H1 (cell line): Measurements from ENCODE around the gene PDE4D. TPM values are rescaled to one million over a fixed set of nuclear protein-coding genes. Genes with fewer than 3 reads are reported as not detected.

Experiments used
- CTCF ChIA-PET: fragments of 300-600 bp; sonication (Branson Sonifier 250); formaldehyde crosslinking; loops from one replicate; lab custom pipeline; 2021; ENCODE audit not compliant: partially characterized antibody; lab: Charles Lee
- POLR2A ChIA-PET: fragments of 300-600 bp; sonication (Branson Sonifier 250); formaldehyde crosslinking; loops from one replicate; lab custom pipeline; 2021; ENCODE audit warnings: inconsistent platforms; ENCODE audit not compliant: partially characterized antibody; lab: Charles Lee
- DNase-seq, 2 experiments: peaks; one replicate each; pipeline versions ENCODE4 v3.0.0 to v3.0.0-alpha.2; 2010 to 2022; ENCODE audit warnings: low spot score in 2 of 2, low read depth in 1 of 2, mixed read lengths in 1 of 2
- FAIRE-seq: peaks from 2 replicates; lab custom pipeline; 2011; peaks lifted over from hg19 to GRCh38; lab: Jason Lieb, UNC
- H2AFZ ChIP-seq: 2 replicates; pipeline ENCODE4 v1.8.1; 2012; ENCODE audit warnings: low read length, inconsistent platforms
- H2AK5ac ChIP-seq: 2 replicates; pipeline ENCODE4 v1.6.1; 2013; ENCODE audit warnings: low read depth, low read length
- H2BK120ac ChIP-seq: replicated peaks from 2 replicates; pipeline ENCODE3; 2013; ENCODE audit warnings: low read depth, low read length, inconsistent platforms
- H2BK12ac ChIP-seq: 2 replicates; pipeline ENCODE4 v1.6.1; 2013; ENCODE audit warnings: low read depth, low read length
- H2BK15ac ChIP-seq: 2 replicates; pipeline ENCODE4 v1.6.1; 2013; ENCODE audit warnings: low read length
- H2BK20ac ChIP-seq: 2 replicates; pipeline ENCODE4 v1.6.1; 2013; ENCODE audit warnings: low read length
- H2BK5ac ChIP-seq: 2 replicates; pipeline ENCODE4 v1.6.1; 2013; ENCODE audit warnings: low read depth, low read length
- H3K14ac ChIP-seq: 2 replicates; pipeline ENCODE4 v1.6.1; 2013; ENCODE audit warnings: inconsistent platforms; ENCODE audit not compliant: insufficient read length
- H3K18ac ChIP-seq: 2 replicates; pipeline ENCODE4 v1.6.1; 2013; ENCODE audit warnings: low read length; ENCODE audit errors: extremely low read depth
- H3K23ac ChIP-seq: 2 replicates; pipeline ENCODE4 v1.6.1; 2013; ENCODE audit warnings: inconsistent platforms; ENCODE audit not compliant: insufficient read length
- H3K23me2 ChIP-seq: 2 replicates; pipeline ENCODE4 v1.6.1; 2013; ENCODE audit warnings: low read depth, low read length
- H3K27ac ChIP-seq: 2 replicates; pipeline ENCODE4 v1.6.1; 2011; ENCODE audit warnings: low read depth, low read length, inconsistent platforms
- H3K27me3 ChIP-seq, 4 experiments: replicated peaks in 1 of 4; 1 replicate in 1 of 4; 2 replicates in 3 of 4; pipeline versions ENCODE4 v1.6.1 to v1.8.1; 2011 to 2013; ENCODE audit warnings: low read length in 3 of 4, mild to moderate bottlenecking in 3 of 4, inconsistent platforms in 2 of 4, mixed read lengths in 2 of 4, moderate library complexity in 1 of 4; ENCODE audit not compliant: control insufficient read depth in 3 of 4, insufficient read depth in 3 of 4; ENCODE audit errors: extremely low read depth in 1 of 4
- H3K36me3 ChIP-seq, 4 experiments: 2 replicates each; pipeline versions ENCODE4 v1.6.1 to v1.8.1; 2011 to 2013; ENCODE audit warnings: mild to moderate bottlenecking in 4 of 4, low read length in 3 of 4, moderate library complexity in 2 of 4, control low read depth in 1 of 4, inconsistent platforms in 1 of 4; ENCODE audit not compliant: insufficient read depth in 4 of 4, control insufficient read depth in 2 of 4
- H3K4ac ChIP-seq: replicated peaks from 2 replicates; pipeline ENCODE3; 2013; ENCODE audit warnings: low read length, low read depth, mixed read lengths, inconsistent platforms; ENCODE audit not compliant: insufficient read length
- H3K4me1 ChIP-seq, 4 experiments: replicated peaks in 1 of 4; 1 replicate in 1 of 4; 2 replicates in 3 of 4; pipeline versions ENCODE4 v1.6.1 to v1.8.1; 2011 to 2013; ENCODE audit warnings: low read length in 3 of 4, inconsistent platforms in 2 of 4, mixed read lengths in 1 of 4; ENCODE audit not compliant: insufficient read depth in 4 of 4, control insufficient read depth in 3 of 4
- H3K4me2 ChIP-seq, 2 experiments: 2 replicates each; pipeline versions ENCODE4 v1.6.1 to v1.8.1; 2011 to 2013; ENCODE audit warnings: low read depth in 2 of 2, low read length in 2 of 2, control low read depth in 1 of 2, inconsistent platforms in 1 of 2, mild to moderate bottlenecking in 1 of 2; ENCODE audit not compliant: insufficient read depth in 1 of 2
- H3K4me3 ChIP-seq, 4 experiments: fragments of 200-600, 300-600 bp in 1 of 4; sonication (generic), shearing (Covaris generic), sonication (Bioruptor Twin) in 1 of 4; 2 replicates each; pipeline versions ENCODE4 v1.5.1 to v1.8.1; 2011 to 2016; ENCODE audit warnings: low read length in 4 of 4, low read depth in 3 of 4, control low read depth in 2 of 4, inconsistent platforms in 2 of 4, mild to moderate bottlenecking in 2 of 4, mixed read lengths in 1 of 4, moderate library complexity in 1 of 4; ENCODE audit not compliant: insufficient read depth in 2 of 4; ENCODE audit errors: extremely low read depth in 1 of 4
- H3K56ac ChIP-seq: replicated peaks from 2 replicates; pipeline ENCODE3; 2013; ENCODE audit warnings: low read depth, mild to moderate bottlenecking, mixed read lengths, low read length, inconsistent platforms; ENCODE audit not compliant: insufficient read length
- H3K79me1 ChIP-seq: 2 replicates; pipeline ENCODE4 v1.6.1; 2013; ENCODE audit warnings: low read depth, low read length, control low read depth
- H3K79me2 ChIP-seq, 2 experiments: 2 replicates each; pipeline versions ENCODE4 v1.6.1 to v1.8.1; 2012 to 2013; ENCODE audit warnings: low read length in 2 of 2, mild to moderate bottlenecking in 2 of 2, inconsistent platforms in 1 of 2; ENCODE audit not compliant: insufficient read depth in 2 of 2, control insufficient read depth in 1 of 2
- H3K9ac ChIP-seq, 4 experiments: replicated peaks in 1 of 4; 1 replicate in 1 of 4; 2 replicates in 3 of 4; pipeline versions ENCODE4 v1.6.1 to v1.8.1; 2011 to 2013; ENCODE audit warnings: low read depth in 3 of 4, low read length in 3 of 4, control low read depth in 2 of 4, mild to moderate bottlenecking in 2 of 4, moderate library complexity in 2 of 4, inconsistent platforms in 1 of 4; ENCODE audit errors: extremely low read depth in 1 of 4
- H3K9me3 ChIP-seq, 2 experiments: 2 replicates each; pipeline versions ENCODE4 v1.6.1 to v1.8.1; 2012 to 2013; ENCODE audit warnings: mild to moderate bottlenecking in 2 of 2, moderate library complexity in 2 of 2, control low read depth in 1 of 2, inconsistent platforms in 1 of 2, low read depth in 1 of 2, low read length in 1 of 2, mixed read lengths in 1 of 2; ENCODE audit not compliant: insufficient read depth in 2 of 2
- H4K20me1 ChIP-seq, 2 experiments: replicated peaks in 1 of 2; 2 replicates each; pipeline versions ENCODE3 to v1.8.1; 2011 to 2013; ENCODE audit warnings: inconsistent platforms in 2 of 2, low read length in 2 of 2, mild to moderate bottlenecking in 1 of 2; ENCODE audit not compliant: insufficient read depth in 2 of 2, control insufficient read depth in 1 of 2
- H4K5ac ChIP-seq: 2 replicates; pipeline ENCODE4 v1.6.1; 2013; ENCODE audit warnings: low read length, low read depth, mixed read lengths, inconsistent platforms; ENCODE audit not compliant: insufficient read length
- H4K8ac ChIP-seq: 2 replicates; pipeline ENCODE4 v1.8.0; 2013; ENCODE audit warnings: mild to moderate bottlenecking, moderate library complexity, low read length, inconsistent platforms; ENCODE audit not compliant: insufficient read depth; ENCODE audit errors: extremely low read depth
- H4K91ac ChIP-seq: replicated peaks from 2 replicates; pipeline ENCODE3; 2013; ENCODE audit warnings: low read length, mixed read lengths, inconsistent platforms; ENCODE audit not compliant: insufficient read length
- NRF1 ChIP-seq: IDR thresholded peaks from 2 replicates; pipeline ENCODE4 v1.6.1; 2011; ENCODE audit warnings: mild to moderate bottlenecking, low read depth, low read length, improper control_type of control experiment
- POLR2AphosphoS5 ChIP-seq: IDR thresholded peaks from 2 replicates; pipeline ENCODE4 v1.6.1; 2011; ENCODE audit warnings: low read depth, low read length
- SP4 ChIP-seq: IDR thresholded peaks from 2 replicates; pipeline ENCODE4 v1.6.1; 2012; ENCODE audit warnings: low read length, inconsistent platforms
- WGBS, 2 experiments: shearing (Covaris generic) in 1 of 2; methylation state at CpG; one replicate each; pipeline versions ENCODE4 v1.1.6 to v1.1.7; 2013 to 2015; ENCODE audit warnings: low lambda C conversion rate in 2 of 2, mixed read lengths in 2 of 2, inconsistent platforms in 1 of 2, low coverage in 1 of 2, missing lambda C conversion rate in 1 of 2; ENCODE audit not compliant: insufficient replicate concordance in 2 of 2, insufficient coverage in 1 of 2, insufficient read length in 1 of 2; ENCODE audit errors: extremely low coverage in 1 of 2, missing lambda C conversion rate in 1 of 2; 5-methylcytosine and 5-hydroxymethylcytosine counted together
- polyA plus RNA-seq, 7 experiments: library from polyadenylated mRNA; depleted of rRNA in 3 of 7; stranded (reverse) in 5 of 7; unstranded in 2 of 7; fragments of >200 nt in 5 of 7; fragments of 200-250 nt in 2 of 7; gene quantifications; 1 replicate in 5 of 7; 2 replicates in 1 of 7; 4 replicates in 1 of 7; pipeline versions ENCODE4 v1.2.1 to v1.2.3, GENCODE V29; 2011 to 2013; ENCODE audit warnings: missing spikeins in 2 of 7, mixed read lengths in 2 of 7
- total RNA-seq: library from RNA; stranded (reverse); fragmentation: NEBNext Ultra II Directional; extraction: Animal tissue kit (Norgen Biotek cat#: 25700); gene quantifications from 2 replicates; pipeline ENCODE4 v1.2.1, GENCODE V29; 2021

PDE4D gene
- total and polyA plus RNA-seq, 2 of the 8 experiments (the other 6 are each of a cell fraction or from before 2014, with no cell fraction given) = 2.3 to 3.7 TPM

GRCh38 chr5:59654691-59655090, 238.8 kb downstream of the PDE4D start:
- no peaks in the 10 kb centered on the region for H4K20me1 ChIP-seq
- H3K23me2 ChIP-seq = peaks cover 3% of the 10 kb centered on the region; the same call in 1 of the 2 replicates
- no peak overlapping the region for H2BK12ac ChIP-seq
- POLR2A ChIA-PET = no interaction called here
- no peak overlapping the region for H2AFZ ChIP-seq
- TF ChIP-seq POLR2AphosphoS5 (no peak), SP4 (no peak), NRF1 (no peak)
- TF ChIP-seq, all 59 proteins: peak for 0
- H3K27ac ChIP-seq = no peak overlapping the region
- no peak overlapping the region for H2BK120ac ChIP-seq
- no peak overlapping the region for H2BK20ac ChIP-seq
- no peak overlapping the region for H3K4me2 ChIP-seq
- no peak overlapping the region for H2AK5ac ChIP-seq
- H3K79me2 ChIP-seq = no peaks in the 10 kb centered on the region
- DNase-seq = no peak
- no peak overlapping the region for H2BK15ac ChIP-seq
- H3K4ac ChIP-seq = no peak overlapping the region
- H2BK5ac ChIP-seq = no peak overlapping the region
- WGBS, 2 experiments = 90% methylated on average over 1 of the region's 1 CpG; no CpG with 5 or more reads in 1 of the 2 experiments
- CTCF ChIA-PET = interaction anchor here (0.7 to 1.7 kb wide), 2 partner anchors 11 to 1888 kb away, joined by 4 to 6 read pairs; no protein-coding TSS in a partner anchor
- H3K23ac ChIP-seq = no peak overlapping the region
- H4K91ac ChIP-seq = no peak overlapping the region
- H3K4me3 ChIP-seq = no peak overlapping the region
- H3K79me1 ChIP-seq = no peaks in the 10 kb centered on the region
- no peak overlapping the region for H3K9ac ChIP-seq
- H3K9me3 ChIP-seq = no peaks in the 10 kb centered on the region
- FAIRE-seq = no peak
- H3K56ac ChIP-seq = no peak overlapping the region
- H4K8ac ChIP-seq = no peak overlapping the region
- H3K27me3 ChIP-seq = no peaks in the 10 kb centered on the region
- no peak overlapping the region for H4K5ac ChIP-seq
- H3K36me3 ChIP-seq = no peaks in the 10 kb centered on the region
- no peak overlapping the region for H3K14ac ChIP-seq
- no peak overlapping the region for H3K18ac ChIP-seq
- H3K4me1 ChIP-seq = no peaks in the 10 kb centered on the region
